ENCODE results near the gene GTF2A2. TPM values are rescaled to one million over a fixed set of nuclear protein-coding genes. Genes with fewer than 3 reads are reported as not detected.

The GTF2A2 gene, protein sequence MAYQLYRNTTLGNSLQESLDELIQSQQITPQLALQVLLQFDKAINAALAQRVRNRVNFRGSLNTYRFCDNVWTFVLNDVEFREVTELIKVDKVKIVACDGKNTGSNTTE
- total RNA-seq = 40.0 and 50.3 TPM in 2 replicates

DNA sequence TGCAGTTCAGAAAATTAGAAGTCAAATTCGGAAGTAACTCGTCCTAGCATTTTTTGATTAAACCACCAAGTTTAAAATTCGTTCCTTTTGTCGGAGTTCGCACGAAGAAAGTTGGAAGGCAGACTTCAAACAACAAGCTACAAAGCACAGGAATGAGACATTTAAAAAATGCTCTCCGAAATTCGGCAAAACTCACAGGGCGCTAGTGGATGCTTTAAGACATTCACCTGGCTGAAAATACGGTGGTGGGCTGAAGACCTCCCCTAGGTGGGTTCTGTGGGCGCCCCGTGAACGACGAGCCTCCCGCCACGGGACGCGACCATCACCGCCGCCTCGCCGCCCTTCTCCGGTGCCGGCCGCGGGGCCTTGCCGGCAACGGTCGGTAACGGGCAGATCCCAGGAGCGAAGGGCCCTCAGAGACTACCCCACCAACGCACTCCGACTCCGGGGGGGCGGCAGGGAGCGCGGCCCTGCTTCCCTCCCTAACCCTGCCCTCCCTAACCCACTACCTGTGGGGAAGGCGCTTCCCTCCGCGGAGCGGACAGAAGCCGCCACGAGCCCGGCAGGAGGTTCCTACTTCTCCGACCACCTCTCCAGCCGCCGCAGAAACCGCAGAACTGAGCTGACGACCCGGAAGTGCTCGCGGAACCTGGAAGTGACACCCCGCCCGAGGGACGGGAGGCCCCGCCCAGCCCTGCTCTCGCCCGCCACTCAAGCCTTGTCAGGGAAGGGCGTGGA lies at the start of gene GTF2A2:
Gene GTF2A2, minus strand, starts transcription at position 619 of the 738 bp plus-strand sequence. CDS start 5,238 bp downstream, outside the sequence.

GRCh38 chr15:59688782-59689625 lies 31.7 kb upstream of the GTF2A2 start, which contains the start of gene BNIP2:
TSS of gene BNIP2 (minus strand) at chr15:59689320. CDS start at chr15:59682457, 6,863 bp downstream.

GRCh38 chr15:59611276-59612260 lies 45.7 kb downstream of the GTF2A2 start, which contains the start of gene GCNT3:
TSS of gene GCNT3 (plus strand) at chr15:59611783. CDS start at chr15:59618239, 6,456 bp downstream.

Other genes starting within 250 kb of the GTF2A2 start
- gene FAM81A, start 219.3 kb downstream of the GTF2A2 start, total RNA-seq = 0.12 TPM in 1 of 2 replicates, not detected in the other
- not detected in 2 replicates for gene GCNT3, start 45.7 kb downstream of the GTF2A2 start, total RNA-seq
- gene BNIP2, start 31.8 kb upstream of the GTF2A2 start, total RNA-seq = 32.5 and 95.6 TPM in 2 replicates

All from pericardium fibroblast (primary cell).